ENCODE measurements around the gene ZNF669.

Gene ZNF669

DNA sequence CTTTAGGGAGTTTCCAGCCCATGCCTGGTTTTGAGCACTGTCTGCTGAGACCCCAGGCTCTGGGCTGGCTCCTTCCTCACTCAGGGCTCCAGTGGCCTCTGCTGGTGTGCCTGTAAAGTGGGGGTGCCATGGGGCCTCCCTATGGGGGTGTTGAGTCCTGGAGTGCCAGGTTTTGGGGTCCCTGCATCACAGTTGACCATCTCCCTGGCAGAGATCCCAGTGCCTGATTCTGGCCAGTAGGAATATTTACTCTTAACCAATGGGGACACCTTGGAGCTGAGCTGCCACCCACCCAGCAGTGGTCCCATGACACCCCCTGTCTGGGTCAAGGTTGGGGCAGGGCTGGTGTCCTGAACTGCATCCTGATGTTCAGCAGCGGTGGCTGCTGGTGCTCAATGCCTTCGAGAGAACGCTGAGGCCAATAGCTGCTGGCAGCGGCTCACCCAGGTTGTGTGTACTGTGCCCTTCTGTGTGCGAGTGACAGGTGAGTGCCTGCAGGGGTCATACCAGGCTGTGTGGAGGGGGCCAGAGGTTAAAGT lies 9.6 kb upstream of the ZNF669 start:
- no peak for DNase-seq (ENCODE audit: low spot score)
- in situ Hi-C loops (cut with MboI; ENCODE audit: low pct_unique_long_range_greater_than_20kb, low sequenced_read_pairs, unreplicated experiment) = no loop called here
- TF ChIP-seq, protein P1, sequence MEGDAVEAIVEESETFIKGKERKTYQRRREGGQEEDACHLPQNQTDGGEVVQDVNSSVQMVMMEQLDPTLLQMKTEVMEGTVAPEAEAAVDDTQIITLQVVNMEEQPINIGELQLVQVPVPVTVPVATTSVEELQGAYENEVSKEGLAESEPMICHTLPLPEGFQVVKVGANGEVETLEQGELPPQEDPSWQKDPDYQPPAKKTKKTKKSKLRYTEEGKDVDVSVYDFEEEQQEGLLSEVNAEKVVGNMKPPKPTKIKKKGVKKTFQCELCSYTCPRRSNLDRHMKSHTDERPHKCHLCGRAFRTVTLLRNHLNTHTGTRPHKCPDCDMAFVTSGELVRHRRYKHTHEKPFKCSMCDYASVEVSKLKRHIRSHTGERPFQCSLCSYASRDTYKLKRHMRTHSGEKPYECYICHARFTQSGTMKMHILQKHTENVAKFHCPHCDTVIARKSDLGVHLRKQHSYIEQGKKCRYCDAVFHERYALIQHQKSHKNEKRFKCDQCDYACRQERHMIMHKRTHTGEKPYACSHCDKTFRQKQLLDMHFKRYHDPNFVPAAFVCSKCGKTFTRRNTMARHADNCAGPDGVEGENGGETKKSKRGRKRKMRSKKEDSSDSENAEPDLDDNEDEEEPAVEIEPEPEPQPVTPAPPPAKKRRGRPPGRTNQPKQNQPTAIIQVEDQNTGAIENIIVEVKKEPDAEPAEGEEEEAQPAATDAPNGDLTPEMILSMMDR (IDR thresholded peaks at IDR 0.05; ENCODE audit: extremely low read depth, insufficient read depth, missing control alignments) = no peak

GRCh38 chr1:247113094-247113497 lies 8.9 kb upstream of the ZNF669 start:
- in situ Hi-C loops (cut with MboI; ENCODE audit: low pct_unique_long_range_greater_than_20kb, low sequenced_read_pairs, unreplicated experiment) = no loop called here
- DNase-seq (ENCODE audit: low spot score) = no peak

GRCh38 chr1:247112479-247112781 lies 8.3 kb upstream of the ZNF669 start:
- DNase-seq (ENCODE audit: low spot score) = no peak
- in situ Hi-C loops (cut with MboI; ENCODE audit: low pct_unique_long_range_greater_than_20kb, low sequenced_read_pairs, unreplicated experiment) = no loop called here

More at GRCh38 chr1:247113094-247113497, 8.9 kb upstream of the ZNF669 start:
- TF ChIP-seq, protein P1 (IDR thresholded peaks at IDR 0.05; ENCODE audit: extremely low read depth, insufficient read depth, missing control alignments) = no peak

GRCh38 chr1:247111700-247112478 lies 7.7 kb upstream of the ZNF669 start:
- DNase-seq (ENCODE audit: low spot score) = peak; percentile 68
- in situ Hi-C loops (cut with MboI; ENCODE audit: low pct_unique_long_range_greater_than_20kb, low sequenced_read_pairs, unreplicated experiment) = no loop called here
- TF ChIP-seq, protein P1 (IDR thresholded peaks at IDR 0.05; ENCODE audit: extremely low read depth, insufficient read depth, missing control alignments) = no peak

More at GRCh38 chr1:247112479-247112781, 8.3 kb upstream of the ZNF669 start:
- TF ChIP-seq, protein P1 (IDR thresholded peaks at IDR 0.05; ENCODE audit: extremely low read depth, insufficient read depth, missing control alignments) = no peak

DNA sequence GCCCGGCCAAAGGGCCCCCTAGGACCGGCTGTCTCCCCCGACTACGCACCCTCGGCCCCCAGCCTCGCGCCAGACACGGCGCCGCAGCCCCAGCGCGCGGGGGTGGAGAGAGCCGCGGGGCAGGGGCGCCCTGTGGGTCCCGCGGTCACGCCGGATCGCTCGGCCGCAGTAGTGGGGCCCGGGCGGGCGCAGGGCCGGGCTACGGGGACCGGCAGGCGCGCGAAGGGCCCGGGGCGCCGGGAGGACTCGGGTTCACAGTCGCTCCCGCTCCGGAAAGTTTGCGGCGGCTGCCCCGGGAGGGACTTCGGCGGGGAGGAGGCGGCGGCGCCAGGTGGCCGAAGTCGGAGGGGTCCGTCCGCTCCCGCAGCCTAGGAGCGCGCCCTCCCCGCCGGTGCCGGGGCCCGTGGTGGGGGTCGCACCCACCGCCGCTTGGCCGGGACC lies 7.1 kb upstream of the ZNF669 start:
- TF ChIP-seq, protein P1 (IDR thresholded peaks at IDR 0.05; ENCODE audit: extremely low read depth, insufficient read depth, missing control alignments) = no peak
- in situ Hi-C loops (cut with MboI; ENCODE audit: low pct_unique_long_range_greater_than_20kb, low sequenced_read_pairs, unreplicated experiment) = no loop called here
- peak; percentile 65 for DNase-seq (ENCODE audit: low spot score)

DNA sequence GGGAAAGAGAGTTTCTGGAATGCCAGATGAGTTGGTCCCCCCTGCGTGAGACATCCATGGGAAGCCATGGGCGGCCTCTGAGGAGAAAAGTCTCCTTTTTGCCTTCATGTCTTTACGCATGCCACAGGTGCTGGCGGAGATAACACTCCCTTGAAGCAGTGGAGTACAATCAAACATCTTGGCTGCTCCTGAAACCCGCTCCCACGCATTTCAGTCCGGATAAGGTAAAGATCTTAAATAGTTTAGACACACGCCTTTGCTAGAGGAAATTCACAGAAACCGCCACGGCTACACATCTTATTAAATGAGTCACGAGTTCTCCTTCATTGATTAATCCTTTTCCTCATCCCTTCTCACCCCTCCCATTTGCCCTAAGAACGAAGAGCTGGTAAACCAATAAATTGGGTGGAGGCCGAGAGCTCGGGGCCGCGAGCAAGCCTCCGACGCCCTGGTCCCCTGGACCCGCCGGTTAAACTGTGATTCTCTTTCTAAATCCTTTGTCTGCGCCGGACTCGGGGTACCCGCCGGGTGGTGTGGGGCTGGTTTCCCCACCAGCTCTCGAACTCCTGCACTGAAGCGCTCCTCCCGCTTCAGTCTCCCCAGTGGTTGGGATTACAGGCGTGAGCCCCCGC lies 6.6 kb upstream of the ZNF669 start:
- in situ Hi-C loops (cut with MboI; ENCODE audit: low pct_unique_long_range_greater_than_20kb, low sequenced_read_pairs, unreplicated experiment) = no loop called here
- TF ChIP-seq, protein P1 (IDR thresholded peaks at IDR 0.05; ENCODE audit: extremely low read depth, insufficient read depth, missing control alignments) = no peak
- peak; percentile 40 for DNase-seq (ENCODE audit: low spot score)
